Measurements from ENCODE around the gene BFSP1.

Gene BFSP1

DNA sequence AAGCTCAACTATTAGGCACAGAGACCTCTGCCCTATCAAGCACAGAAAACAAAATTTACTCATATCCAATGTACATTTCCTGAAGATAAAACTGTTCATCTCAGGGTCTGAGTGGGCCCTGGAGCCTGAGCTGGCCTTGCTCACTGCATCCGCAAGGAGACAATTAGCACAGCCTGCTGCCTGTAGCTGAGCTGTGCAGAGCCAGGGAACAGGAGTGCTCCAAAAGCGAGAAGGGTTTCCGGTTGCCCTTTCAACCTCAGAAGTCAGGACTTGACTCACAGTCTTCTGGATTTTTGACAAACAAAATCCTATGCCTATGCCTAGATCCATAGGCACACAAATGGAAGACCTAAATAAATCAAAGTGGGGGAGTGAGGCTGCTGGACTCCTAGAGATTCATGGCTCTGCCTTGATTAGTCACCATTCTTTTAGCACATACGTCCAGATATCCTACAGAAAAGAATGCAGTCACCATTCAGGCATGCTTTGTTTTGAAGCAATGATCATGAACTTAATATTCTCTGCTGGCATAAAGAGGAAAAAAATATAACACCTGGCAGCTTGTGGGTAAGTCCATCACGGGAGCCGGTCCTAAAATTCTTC lies 73.5 kb downstream of the BFSP1 start:
- no peak for FAIRE-seq

DNA sequence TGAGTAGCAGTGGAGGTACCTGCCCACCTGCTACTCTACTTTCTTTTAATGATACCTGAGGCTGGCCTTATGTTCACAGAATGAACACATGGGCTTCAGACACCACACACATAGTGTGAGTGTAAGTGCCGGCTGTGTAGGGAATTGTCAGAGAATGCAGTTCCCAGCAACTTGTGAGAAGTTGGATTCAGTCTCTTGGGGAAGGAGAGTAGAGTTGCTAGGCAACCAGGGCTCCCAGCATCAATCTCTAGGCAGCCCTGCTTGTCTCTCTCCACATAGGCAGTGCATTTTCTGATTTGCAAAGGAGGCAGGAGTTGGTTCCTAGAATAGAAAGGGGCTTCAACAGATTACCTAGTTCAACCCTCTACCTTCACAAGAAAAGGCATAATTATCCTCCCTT lies 74.1 kb downstream of the BFSP1 start:
- FAIRE-seq, result no peak

DNA sequence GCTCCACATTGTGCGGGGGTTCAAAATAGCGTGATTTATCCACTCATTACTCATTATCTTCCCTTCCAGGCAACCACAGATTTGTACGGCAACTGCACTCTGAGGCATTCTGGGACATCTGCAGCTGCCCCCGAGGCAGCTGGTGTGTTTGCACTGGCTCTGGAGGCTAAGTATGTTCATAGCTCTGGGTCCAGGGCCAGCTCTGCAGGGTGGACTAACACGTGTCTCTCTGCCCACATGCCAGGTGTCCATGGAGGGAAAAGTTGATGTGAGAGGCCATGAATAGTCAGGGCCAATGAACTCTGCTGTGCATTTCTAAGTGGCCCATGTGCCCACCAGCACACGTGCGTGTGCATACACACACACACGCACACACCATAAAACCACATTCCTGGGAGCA lies 74.9 kb downstream of the BFSP1 start:
- no peak for FAIRE-seq

DNA sequence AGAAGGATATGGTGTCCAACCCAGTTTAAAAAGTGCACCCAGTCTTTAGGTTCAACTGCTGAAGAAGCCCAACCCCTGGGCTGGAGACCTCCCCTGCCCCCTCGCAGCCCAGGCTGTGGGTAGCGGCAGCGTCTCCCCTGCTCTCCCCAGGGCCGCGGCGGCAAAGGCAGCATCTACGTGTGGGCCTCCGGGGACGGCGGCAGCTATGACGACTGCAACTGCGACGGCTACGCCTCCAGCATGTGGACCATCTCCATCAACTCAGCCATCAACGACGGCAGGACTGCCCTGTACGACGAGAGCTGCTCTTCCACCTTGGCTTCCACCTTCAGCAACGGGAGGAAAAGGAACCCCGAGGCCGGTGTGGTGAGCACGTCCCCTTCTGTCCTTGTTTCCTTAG lies 77.6 kb downstream of the BFSP1 start:
- no peak for FAIRE-seq

DNA sequence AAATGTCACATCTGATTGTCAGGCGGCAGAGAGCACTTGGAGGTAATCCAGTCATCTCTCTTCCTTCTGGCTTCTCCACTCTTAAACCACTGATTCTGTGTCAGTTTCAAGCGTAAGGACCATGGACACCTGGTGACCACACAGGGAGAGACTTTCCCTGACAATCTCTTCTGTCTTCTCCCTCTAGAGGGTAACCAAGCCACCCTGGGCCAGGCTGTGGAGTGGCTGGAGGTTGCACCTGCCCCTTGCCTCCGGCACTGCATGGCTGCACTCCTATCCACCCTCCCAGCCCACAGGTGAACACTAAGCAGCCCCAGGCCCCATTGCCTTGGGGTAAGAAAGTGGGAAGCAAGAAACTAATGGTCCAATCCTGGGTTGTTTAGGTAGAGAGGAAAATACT lies 78.7 kb downstream of the BFSP1 start:
- FAIRE-seq, result no peak

DNA sequence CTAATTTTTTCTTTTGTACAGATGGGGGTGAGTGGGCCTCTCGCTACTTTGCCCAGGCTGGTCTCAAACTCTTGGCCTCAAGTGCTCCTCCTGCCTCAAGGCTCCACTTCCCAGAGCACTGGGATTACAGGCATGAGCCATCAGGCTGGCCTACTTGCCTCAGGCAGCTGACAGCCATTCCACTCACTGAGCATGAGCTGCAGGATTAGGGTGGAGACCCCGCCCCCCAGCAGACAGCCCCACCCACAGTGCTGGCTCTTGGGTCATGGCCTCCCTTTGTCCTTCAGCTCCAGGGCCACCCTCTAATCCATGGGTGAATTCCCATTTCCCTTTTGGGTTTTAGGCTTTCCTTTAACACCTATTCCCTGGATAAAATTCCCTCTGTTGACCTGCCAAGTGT lies 82.1 kb downstream of the BFSP1 start:
- no peak for FAIRE-seq

DNA sequence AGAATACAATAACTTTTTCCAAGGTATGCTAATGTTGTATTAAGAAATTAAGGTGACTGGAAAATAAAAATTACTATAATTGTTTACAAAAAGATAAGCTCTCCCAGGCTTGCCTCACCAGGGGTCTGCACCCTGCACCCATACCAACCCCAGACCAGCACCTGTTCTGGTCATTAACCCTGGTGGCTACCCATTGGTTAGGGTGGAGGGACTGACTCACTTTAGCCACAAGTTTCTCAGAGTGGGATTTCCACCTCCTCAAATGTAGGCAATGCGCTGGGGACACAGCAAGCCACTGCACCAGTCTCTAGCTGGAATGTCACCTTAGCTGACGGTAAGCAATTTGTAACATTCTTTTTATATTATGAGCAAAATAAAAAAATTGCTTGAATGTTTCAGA lies 83.1 kb downstream of the BFSP1 start:
- FAIRE-seq, result no peak

DNA sequence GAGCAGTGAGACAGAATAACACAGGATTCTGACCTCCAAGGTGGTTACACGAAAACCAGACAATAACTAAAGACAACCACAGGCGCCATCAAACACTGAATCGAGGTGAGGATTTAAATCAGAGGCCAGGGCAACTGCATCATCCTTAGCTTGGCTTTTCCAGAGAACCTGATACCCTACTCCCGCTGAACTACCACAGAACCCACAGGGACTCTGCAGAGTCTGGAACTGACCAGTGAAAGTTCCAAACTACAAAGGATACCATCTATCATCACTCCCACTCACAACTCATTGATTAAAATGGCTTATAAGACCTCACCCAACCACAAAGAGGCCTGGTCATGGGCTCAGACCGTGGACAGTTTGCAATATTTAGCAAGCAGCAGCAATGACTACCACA lies 85.0 kb downstream of the BFSP1 start:
- no peak for FAIRE-seq

DNA sequence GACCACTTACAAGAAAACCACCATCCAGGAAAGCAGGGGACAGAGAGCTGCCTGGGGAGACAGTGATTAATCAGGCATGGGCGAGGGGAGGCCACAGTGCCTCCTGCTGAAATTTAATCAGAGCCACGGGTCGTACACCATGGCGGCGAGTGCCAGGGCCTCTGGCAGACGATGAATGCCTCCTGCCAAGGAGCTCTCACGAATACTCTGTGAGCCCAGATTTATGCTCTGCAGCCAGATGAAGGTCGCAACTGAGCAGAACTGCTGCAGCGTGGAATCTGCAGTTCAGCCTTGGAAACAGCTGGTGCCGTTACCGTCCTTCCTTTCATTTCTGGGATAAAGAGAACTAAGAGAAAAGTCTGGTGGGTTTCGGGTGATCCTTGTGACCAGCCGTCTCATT lies 85.6 kb downstream of the BFSP1 start:
- FAIRE-seq, result no peak

DNA sequence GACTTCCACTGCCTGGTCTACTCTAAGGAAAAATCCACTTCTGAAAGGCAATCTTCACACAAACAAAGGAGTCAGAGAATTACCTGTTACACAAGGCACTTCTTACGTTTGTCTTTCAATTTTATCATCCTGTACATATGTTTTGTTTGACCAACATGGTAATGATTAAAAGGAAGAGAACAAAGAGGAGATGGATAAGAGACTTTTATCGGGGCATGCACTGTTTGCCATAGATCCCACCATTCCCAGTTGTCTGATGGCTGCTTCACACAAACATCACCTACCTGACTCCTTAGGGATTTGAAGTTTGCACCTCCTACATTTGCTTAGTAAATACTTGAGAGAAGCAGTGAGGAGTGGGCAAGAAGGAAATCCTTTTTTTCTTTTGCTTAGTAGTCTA lies 87.1 kb downstream of the BFSP1 start:
- no peak for FAIRE-seq
